Embryonic facial prominence (tissue), 1 donor: Measurements from ENCODE around the gene PCDH12.

Experiments used
- DNase-seq: peaks from one replicate; pipeline ENCODE4 v3.0.0-alpha.2; 2016; ENCODE audit errors: extremely low spot score

The PCDH12 gene

DNA sequence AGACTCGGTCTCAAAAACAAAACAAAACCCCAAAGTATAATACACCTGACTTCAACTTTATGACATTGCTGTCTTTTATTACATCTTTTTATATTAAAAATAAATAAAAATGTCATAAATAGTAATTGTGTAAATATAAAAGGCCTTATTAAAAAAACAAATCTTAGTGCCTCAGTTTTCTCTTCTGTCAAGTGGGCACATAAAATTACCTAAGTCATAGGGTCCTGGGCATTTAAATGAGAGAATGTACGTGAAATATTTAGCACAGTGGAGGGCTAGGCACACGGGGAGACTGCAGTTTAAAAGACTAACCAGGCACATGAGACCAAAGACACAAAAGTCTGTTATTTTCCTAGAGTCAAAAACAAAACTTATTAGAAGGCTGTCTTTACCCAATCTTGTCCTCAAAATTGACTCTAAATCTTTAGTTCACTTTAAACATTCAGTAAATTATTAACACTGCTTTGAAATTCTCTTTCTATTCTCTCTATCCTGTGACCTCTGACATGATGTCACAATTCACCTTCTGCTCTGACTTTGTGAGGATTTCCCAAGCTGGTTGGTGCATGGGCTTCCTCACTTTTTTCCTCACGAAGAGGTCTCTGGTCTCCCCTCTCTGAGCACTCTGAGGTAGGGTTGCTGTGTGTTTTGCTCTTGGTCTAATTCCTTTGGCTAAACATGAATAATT is 8.4 kb upstream of the PCDH12 start:
- no peak for DNase-seq

DNA sequence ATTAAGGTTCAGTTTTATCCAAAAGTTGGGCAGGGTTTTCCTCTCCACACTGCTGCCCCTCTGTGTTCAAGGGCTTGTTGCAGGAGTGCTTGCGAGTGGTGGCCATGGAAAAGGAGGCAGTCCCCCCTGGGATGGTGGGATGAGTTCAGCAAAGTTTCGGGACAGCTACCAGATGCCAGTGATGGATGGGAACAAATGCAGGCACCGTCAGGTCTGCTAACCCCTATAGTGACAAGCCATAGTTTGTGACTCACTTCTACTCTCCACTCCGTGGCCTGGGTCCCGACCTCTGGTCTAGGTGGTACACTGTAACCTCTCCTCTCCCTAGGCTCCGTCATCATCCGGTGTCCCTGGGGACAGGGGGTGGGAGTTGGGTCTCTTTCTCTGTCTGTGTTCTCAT is 7.1 kb upstream of the PCDH12 start:
- DNase-seq, result no peak

DNA sequence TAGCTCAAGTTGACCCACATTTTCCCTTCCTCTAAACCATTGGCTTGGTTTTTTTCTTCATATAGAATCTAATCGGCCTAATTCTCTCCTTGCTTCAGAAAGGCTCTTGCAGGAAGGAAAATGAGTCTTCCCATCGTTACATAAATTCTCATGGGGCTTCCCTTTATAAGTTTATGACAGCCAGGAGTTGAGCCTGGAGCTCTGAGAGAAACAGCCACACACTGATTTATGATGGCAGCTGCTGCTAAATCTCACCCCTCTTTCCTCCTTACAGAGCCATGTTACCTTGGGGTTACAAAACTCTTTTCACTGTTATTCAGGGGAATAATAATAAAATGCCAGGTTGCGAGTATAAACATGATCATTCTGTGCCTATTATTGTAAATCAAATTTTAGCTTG is 5.7 kb upstream of the PCDH12 start:
- DNase-seq, result no peak

DNA sequence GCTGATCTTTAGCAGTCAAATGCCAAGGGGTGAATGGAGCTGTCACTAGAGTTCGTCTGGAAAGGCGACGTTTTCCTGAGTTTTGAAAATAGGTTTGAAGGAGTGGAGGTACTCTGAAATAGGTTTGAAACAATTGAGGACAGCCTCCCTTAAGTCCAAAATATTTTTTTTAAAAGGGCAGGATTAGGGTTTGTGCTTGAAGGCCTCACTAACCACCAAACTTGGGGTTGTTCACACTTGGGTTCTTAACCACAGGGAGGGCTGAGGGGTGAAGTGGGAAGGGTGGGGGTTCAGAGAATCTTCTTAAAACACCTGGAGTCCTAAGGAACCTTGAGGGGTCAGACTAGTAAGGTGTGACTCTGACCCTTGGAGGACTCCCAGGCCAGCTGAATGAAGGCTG is 3.5 kb upstream of the PCDH12 start:
- no peak for DNase-seq

DNA sequence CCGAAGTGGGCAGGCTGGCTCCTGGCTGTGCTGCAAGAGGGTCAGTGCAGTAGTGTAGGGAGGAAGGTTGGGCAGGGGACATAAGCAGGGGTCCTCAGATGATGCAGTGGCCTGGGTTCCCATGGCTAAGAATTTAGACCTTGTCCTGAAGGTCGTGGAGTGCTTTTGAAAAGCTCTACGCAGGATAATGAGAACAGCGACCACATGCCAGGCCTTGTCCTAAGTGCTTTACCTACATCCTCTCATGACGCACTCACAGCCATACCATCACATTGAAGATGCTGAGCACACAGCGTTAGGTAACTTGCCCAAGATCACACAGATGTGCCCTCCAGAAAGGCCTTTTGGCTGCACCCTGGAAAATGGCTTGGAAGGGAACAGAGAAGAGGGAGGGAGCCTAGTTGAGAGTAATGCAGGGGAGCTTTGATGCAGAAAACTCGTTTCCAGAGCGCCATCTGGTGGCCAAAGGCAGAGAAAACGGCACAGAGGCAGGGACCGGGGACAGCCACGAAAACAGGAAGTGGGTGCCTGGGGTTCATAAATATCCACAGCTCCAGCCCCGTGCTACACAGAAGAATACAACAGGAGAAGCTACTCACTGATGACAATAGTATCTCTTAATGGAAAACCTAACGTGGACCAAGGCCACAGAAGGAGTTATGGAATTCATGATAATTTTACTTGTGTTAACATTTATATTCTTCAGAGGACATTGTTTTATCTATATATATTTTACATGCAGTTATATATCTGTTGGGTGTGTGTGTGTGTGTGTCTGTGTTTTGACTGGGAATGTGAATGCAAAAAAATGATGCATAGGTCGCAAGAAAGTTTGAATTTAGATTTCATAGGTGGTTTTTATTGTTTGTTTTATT is 2.7 kb upstream of the PCDH12 start:
- DNase-seq, result peak; percentile 58

DNA sequence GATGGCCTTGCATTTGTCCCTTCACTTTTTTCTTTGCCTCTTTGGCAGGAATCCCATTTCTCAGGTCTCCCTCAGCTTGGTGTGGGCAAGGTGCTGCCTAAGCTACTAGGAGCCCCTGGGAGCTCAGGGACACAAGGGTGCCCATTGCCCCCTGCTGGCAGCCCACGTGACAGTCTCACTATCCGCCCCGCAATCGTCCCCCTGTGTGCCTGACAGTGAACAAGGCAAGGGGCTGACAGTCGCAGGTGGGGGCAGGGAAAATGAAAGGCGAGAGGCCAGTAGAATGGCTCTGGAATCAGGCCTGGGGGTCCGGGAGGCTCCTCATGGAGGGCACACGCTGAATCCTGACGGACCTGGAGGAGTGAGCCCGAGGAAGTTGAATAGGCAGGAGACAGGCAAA is 2.0 kb upstream of the PCDH12 start:
- DNase-seq, result no peak

DNA sequence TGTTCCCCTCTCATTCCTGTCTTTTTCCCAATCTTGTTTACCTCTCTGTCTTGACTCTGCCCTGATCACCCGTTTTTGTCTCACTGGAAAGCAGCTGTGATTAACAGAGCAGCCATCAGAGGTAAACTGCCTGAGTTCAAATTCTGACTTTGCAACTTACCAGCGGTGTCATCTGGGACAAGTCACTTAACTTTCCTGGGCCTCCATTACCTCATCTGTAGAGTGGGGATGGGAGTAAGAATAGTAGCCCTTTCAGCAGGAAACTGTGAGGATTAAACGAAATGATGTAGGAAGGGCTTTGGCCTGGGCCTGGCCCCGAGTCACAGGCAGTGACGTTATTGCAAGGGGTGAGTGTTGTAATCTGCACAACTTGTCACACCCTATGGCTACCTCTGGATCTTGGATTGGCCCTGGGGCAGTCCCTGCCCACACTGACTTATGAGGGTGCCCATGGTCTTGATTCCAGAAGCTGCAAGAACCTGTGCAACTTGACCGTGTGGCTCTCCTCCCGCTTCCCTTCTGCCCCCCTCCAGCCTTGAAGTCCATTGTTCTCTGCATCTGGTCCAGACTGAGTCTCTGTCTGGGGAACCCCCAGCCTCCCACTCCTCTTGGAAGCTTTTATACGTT is 657 bp upstream of the PCDH12 start:
- no peak for DNase-seq

DNA sequence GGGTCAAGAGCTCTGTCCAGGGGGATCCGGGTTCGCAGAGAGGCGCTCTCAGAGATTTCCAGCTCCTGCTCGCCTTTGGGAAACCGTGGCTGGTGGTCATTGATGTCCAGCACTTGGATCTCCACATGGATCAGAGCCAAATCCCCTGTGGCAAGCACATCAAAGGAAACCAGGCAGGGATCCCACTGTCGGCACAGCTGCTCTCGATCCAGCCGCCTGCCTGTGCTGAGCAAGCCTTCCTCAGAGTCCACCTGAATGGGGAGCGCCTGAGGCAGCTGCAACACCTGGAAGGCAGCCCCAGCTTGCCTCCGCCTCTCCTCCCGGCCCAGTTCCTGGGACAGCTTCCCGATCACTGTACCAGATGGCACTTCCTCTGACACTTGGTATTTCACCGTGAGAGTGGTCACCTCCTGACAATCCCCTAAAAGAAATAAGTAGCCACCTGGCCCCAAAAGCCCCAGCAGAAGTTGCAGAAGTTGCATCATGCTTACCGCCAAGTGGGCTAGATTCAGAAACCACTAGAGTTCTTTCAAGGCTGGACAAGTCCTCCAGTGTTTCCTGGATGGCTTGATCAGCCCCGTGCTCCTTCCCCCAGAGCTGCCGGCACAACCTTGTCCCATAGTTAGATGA is 520 bp downstream of the PCDH12 start:
- DNase-seq, result no peak

DNA sequence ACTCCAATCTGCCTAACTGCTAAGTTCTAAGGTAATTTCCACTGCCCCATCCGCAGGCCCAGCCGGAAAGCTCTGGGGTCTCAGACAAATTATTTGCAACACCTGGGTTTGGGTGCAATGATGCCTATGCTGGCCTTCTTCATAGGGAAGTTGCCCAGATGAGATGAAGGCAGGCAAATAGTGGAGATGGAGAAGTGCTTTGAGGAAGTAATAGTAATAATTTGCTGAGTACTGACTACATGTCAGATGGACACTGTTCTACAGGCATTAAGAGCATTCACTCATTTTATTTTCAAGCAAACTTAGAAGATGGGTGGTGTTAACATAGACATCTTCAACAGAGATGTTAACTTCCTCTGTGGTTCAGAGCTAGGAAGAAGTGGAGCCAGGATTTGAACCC is 3.8 kb downstream of the PCDH12 start:
- no peak for DNase-seq

DNA sequence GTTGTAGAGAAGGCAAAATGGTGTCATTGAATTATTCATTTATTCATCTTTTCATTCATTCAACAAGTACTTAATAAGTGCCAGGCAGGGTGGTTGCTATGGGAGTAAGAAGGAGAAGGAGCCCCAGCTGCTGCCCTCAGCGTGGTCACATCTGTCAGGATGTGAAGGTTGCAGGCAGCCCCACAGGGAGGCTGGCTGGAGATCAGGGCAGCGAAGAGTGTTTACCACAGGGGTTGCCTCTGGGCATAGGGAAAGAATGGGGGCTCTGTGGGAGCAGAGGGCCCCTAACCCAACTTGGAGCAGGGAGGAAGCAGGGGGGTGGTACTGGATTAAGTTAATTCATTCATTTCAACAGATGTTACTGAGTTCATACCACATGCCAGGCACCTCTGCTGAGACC is 6.0 kb downstream of the PCDH12 start:
- DNase-seq, result no peak

DNA sequence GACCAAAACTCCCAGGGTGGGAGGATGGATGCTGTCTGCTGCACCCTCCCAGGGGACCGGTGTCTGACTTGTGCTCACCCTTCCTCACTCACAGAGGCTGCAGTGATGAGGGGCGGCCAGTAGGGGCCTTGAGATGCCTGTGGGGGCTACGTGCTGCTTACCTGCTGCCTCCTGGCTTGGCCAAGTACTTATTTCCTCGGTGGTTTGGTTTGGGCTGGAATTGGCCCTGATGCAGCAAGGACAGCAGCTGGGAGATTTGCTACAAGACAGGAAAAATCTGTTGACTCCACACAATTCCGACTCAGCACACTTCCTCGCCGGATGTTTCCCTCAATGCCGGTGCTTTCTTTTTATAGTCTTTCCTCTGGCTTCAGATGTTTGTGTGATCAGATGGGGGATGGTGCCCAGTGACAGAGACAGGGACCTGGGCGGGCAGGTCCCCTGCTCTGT is 6.6 kb downstream of the PCDH12 start:
- no peak for DNase-seq

DNA sequence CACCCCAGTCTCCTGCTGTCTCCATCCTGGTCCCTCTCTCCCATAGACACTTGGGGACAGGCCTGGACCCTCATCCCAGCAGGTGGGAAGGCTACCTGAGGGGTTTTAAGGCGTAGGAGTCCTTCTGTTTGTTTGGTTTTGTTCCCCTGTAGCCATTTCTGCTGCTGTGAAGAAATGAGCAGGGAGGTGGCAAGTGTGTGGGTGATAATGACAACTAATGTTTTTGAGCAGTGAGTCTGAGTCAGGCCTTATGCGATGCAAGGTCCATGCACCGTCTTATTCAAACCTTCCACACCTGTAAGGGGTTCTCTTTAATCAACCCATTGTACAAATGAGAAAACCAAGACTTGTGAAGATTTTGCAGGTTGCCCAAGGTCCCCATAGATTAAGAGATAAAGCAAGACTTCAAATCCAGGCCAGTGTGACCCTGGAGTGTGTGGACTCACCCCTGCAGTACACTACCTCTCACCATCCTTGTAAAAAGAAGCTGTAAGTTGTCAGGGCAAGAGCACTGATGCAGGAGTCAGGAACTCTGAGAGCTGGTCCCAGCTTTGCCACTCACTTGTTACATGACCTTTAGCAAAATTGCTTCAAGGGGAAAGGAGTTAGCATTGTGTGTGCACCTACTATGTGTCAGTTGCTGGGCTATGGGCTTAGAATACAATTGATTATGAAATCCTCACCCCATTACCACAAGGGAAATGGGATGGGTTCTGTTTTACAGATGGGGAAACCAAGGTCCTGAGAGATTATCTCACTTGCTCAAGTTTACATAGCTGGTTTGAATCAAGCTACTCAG is 7.6 kb downstream of the PCDH12 start:
- no peak for DNase-seq

DNA sequence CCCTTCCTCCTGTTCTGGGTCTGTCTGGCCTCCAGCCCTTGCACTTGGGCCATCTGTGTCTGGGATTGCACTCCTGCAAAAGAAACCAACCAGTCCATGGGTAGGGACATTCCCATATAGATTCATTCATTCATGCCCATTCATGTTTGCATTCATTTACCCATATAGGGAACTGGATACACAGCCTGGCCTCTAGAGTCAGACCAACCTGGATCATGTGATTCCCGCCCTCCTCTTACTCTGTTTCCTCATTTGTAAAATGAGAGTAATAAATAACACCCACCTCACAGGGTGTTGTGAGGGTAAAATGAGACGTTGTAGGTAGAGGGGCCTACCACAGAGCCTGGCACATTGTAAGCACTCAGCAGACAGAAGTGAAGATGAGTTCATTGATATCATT is 8.5 kb downstream of the PCDH12 start:
- DNase-seq, result no peak

DNA sequence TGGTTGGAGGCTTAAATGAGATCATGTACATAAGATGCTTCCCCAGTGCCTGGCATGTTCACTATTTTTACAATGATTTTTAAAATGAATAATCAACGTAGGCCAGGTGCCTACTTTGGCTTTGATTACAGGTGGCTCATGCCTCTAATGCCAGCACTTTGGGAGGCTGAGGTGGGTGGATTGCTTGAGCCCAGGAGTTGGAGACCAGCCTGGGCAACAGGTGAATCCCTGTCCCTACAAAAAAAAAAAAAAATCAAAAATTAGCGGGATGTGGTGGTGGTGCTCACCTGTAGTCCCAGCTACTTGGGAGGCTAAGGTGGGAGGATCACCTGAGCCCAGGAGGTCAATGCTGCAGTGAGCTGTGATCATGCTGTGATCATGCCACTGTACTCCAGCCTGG is 9.2 kb downstream of the PCDH12 start:
- no peak for DNase-seq

DNA sequence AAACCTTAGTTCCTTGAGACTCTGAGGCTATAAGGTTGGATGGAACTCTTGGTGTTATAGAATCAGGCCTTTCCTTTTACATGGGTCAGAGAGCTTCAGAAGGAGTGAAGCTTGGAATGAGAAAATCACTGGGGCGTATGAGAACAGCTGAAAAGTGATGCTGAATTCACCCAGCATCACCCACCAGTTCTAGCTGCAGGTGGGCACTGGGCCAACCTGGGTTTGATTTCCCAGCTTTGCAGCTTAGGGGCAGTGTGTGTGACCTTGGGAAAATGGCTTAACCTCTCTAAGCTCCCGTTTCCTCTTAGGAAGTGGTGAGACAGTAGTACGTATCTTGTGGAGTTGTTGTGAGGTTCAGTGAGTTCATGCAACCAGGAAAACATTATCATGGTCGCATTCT is 10.7 kb downstream of the PCDH12 start:
- no peak for DNase-seq

DNA sequence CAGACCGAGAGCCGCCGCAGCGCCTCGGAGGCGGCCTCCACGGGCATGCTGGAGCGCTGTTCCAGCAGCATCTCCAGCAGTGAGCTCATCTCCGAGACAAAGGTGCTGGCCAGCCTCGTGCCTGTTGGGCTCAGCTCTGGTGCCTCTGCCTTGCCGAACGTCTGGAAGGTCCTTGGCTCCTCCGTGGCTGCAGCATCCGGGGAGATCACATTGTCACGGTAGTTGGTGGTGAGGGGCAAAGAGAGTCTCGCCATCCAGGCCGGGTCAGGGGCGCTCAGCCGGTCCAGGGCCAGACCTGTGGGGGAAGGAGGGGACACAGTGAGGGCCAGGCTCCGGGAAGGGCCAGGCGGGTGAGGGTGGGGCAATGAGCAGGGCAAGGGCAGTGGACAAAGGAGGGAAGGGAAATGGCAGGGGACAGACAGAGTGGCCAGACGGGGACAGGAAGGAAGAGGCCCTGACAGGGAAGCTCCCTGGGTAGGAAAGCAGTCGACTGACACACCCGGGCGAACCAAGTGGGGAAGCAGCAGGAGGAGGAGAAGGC is 12.4 kb downstream of the PCDH12 start:
- DNase-seq, result no peak

DNA sequence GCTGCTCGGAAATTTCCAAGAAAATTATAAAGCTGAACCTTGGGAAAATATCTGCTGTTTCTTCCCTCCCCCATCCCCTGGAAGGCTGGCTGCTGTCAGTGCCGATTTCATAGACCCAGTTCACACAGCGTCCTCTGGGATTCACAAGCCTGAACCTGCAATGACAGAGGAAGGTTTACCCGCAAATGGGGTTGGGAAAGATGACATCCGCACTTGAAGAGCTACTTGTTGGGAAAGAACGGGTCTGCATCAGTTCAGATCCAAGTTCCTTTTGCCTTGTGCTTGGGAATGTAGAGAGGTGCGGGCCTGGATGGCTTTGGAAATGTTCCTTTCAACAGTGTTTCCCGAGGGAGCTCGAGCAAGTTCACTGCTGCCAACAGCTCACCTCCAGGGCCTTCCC is 13.9 kb downstream of the PCDH12 start:
- DNase-seq, result no peak

DNA sequence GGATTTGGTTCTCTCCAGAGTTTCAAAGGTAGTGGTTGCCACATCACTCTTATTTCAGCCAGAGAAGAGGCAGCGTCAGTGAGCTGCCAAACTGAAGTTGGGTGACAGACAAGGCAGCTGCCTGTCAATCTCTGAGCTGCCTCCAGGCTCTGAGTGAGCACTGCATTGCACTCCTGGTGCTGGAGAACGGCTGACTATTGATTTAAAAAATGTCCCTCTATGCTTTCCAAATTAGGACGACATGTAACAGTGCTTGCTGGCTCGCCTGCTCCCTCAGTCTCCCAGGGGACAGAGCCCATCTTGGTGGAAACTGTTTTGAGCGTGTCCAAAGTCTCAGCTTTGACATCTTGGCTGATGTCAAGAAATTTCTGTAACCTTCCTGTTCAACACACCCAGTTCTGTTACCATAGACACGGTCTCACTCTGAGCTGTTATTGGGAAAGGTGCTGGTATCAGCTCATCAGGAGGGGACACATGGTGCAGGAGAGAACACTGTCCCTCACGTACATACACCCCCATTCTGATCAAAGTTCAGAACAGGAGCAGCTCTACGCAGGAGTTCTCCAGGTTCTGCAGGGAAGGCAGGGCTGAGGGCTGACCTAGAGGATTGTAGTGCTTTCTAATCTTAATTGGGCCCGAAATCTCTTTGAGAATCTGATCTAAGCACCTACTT is 15.7 kb downstream of the PCDH12 start:
- no peak for DNase-seq

DNA sequence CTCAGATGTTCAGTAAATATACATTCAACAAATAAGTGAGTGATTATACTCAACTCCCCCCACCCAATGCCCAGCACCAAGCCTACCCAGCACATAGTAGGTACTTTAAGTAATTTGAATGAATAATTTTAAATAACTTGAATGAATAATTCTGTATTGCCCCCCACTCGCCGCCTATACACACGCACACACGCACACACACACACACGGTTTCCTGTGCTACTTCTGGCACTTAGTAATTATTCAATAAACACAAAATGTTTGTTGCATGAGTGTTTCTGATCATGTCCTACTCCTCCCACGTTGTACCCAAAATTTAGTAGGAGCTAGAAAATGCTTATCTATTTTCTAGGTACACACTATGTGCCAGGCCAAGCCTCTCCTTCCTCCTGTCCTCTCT is 16.2 kb downstream of the PCDH12 start:
- DNase-seq, result no peak

DNA sequence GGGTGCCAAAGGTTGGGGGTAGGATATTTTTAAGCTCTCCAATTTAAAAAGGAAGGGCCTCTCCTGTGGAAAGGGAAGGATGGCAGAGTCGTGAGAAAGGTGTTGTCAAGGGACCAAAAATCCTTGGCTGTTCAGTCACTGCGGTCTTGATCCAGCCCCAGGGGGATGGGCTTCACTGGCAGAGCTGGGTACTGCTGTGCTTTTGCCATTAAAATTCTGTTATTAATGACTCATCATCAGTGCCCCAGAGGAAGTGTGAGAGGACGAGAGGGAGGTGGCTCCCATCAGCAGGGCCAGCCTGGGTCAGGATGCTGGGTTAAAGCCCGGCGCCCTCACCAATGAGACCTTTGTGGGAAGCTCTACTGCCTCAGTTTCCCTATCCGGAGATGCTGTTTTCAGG is 16.7 kb downstream of the PCDH12 start:
- no peak for DNase-seq
